Measurements from ENCODE around the gene GSDME. TPM values are rescaled to one million over a fixed set of nuclear protein-coding genes. Genes with fewer than 3 reads are reported as not detected.

The GSDME gene
- total RNA-seq, 1 experiment from 2014 or later = 5.5 TPM

- Histone ChIP-seq H2BK120ac (ENCODE audit: low read depth, low read length, poor library complexity, severe bottlenecking) (no peak overlapping the region), H2AFZ (ENCODE audit: low read length) (no peak overlapping the region), H3K4ac (ENCODE audit: low read depth, low read length) (no peak overlapping the region), H2AK5ac (ENCODE audit: insufficient read length, low read length) (no peak overlapping the region), H3K18ac (ENCODE audit: insufficient read length, low read depth, low read length) (no peak overlapping the region), H3K9me3 (ENCODE audit: control insufficient read depth, low read depth, low read length) (no peaks in the 10 kb centered on the region), H3K23me2 (ENCODE audit: insufficient read length, low read depth, low read length, poor library complexity, severe bottlenecking) (no peaks in the 10 kb centered on the region), H3K9ac (ENCODE audit: extremely low read depth, insufficient read length, low read length) (no peak overlapping the region), H3K4me2 (ENCODE audit: insufficient read depth, insufficient read length, low read length) (no peak overlapping the region), H4K91ac (ENCODE audit: insufficient read length, low read depth, low read length) (no peak overlapping the region), H3K79me2 (ENCODE audit: insufficient read depth, low read length) (no peaks in the 10 kb centered on the region), H2BK12ac (ENCODE audit: insufficient read length, low read depth, low read length) (no peak overlapping the region), H2BK5ac (ENCODE audit: insufficient read length, low read length) (no peak overlapping the region), H2BK20ac (ENCODE audit: low read depth, low read length, poor library complexity, severe bottlenecking) (no peak overlapping the region), H3K56ac (ENCODE audit: insufficient read length, low read depth, low read length) (no peak overlapping the region), H4K8ac (replicated peaks; ENCODE audit: insufficient read length, low read depth, low read length) (no peak overlapping the region), H3K4me1 (ENCODE audit: insufficient read depth, low read length) (no peaks in the 10 kb centered on the region), H3K27me3 (ENCODE audit: insufficient read depth, low read length) (no peaks in the 10 kb centered on the region), H3T11ph (ENCODE audit: low read length) (no peak overlapping the region), H3K79me1 (ENCODE audit: insufficient read depth, low read depth, low read length, poor library complexity, severe bottlenecking) (no peaks in the 10 kb centered on the region), H4K5ac (ENCODE audit: insufficient read length, low read depth, low read length) (no peak overlapping the region), H3K23ac (ENCODE audit: insufficient read length, low read depth, low read length) (no peak overlapping the region), H3K27ac (ENCODE audit: insufficient read length, low read depth, low read length) (no peak overlapping the region), H4K20me1 (ENCODE audit: control insufficient read depth, insufficient read depth, insufficient read length) (no peaks in the 10 kb centered on the region), H3K14ac (ENCODE audit: insufficient read depth, low read length) (no peak overlapping the region), H2BK15ac (ENCODE audit: low read depth, low read length) (no peak overlapping the region)
- no peak overlapping the region for H3K27ac Mint-ChIP-seq
- H3K27me3 Mint-ChIP-seq (ENCODE audit: low read depth) = peaks cover 2% of the 10 kb centered on the region
- TF ChIP-seq CTCF (conservative IDR thresholded peaks at IDR 0.05) = no peak
- H3K4me3 Mint-ChIP-seq = no peak overlapping the region
- DNase-seq = no peak
- peaks cover 10 to 13% (median 10%) of the 10 kb centered on the region in 3 experiments for H3K36me3 Mint-ChIP-seq (ENCODE audit: insufficient read depth in 1 of 3, low read depth in 3 of 3)
- peaks cover 17 to 23% of the 10 kb centered on the region in 2 experiments for H3K9me3 Mint-ChIP-seq
- no peaks in the 10 kb centered on the region for H3K4me1 Mint-ChIP-seq
- WGBS (ENCODE audit: extremely low coverage, insufficient read length, low lambda C conversion rate) = no CpG with 5 or more reads among the region's 2 CpGs
Observed at GRCh38 chr7:24783698-24784097, 26.4 kb upstream of the GSDME start.

Data from H9 (cell line).